ENCODE measurements around the gene PRKCA.

The PRKCA gene

DNA sequence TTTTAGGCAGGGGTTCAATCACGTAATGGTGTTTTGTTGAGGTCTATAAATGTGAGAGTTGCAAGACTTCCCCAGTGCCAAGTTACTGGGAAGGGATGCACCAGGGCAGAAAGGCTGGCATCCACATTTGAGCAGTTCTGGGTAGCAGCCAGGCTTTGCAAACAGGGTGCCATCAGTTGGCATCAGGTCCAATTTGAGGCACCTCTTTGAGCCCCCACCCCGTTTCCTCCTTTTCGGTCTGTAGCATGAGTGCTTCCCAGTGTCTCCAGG lies 389.9 kb downstream of the PRKCA start:
- Histone ChIP-seq H4K20me1 (ENCODE audit: insufficient read depth, low read length) (no peaks in the 10 kb centered on the region), H3K27me3 (ENCODE audit: low read depth, low read length) (no peaks in the 10 kb centered on the region), H3K27ac (ENCODE audit: low read length) (no peak overlapping the region), H3K9me3 (ENCODE audit: insufficient read depth, low read length) (no peaks in the 10 kb centered on the region; the same call in 1 of the 2 replicates), H3K79me2 (ENCODE audit: low read length) (no peaks in the 10 kb centered on the region), H3K4me2 (ENCODE audit: low read length) (no peak overlapping the region), H3K4me3 (ENCODE audit: low read length) (no peak overlapping the region), H3K36me3 (replicated peaks; ENCODE audit: low read depth, low read length) (no peaks in the 10 kb centered on the region), H2AFZ (ENCODE audit: low read depth, low read length) (no peak overlapping the region), H3K4me1 (ENCODE audit: low read length) (peaks cover 8% of the 10 kb centered on the region), H3K9ac (ENCODE audit: low read length) (no peak overlapping the region)
- TF ChIP-seq, protein P1, sequence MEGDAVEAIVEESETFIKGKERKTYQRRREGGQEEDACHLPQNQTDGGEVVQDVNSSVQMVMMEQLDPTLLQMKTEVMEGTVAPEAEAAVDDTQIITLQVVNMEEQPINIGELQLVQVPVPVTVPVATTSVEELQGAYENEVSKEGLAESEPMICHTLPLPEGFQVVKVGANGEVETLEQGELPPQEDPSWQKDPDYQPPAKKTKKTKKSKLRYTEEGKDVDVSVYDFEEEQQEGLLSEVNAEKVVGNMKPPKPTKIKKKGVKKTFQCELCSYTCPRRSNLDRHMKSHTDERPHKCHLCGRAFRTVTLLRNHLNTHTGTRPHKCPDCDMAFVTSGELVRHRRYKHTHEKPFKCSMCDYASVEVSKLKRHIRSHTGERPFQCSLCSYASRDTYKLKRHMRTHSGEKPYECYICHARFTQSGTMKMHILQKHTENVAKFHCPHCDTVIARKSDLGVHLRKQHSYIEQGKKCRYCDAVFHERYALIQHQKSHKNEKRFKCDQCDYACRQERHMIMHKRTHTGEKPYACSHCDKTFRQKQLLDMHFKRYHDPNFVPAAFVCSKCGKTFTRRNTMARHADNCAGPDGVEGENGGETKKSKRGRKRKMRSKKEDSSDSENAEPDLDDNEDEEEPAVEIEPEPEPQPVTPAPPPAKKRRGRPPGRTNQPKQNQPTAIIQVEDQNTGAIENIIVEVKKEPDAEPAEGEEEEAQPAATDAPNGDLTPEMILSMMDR (IDR thresholded peaks at IDR 0.05; ENCODE audit: low read depth, low read length): no peak
- TF ChIP-seq EZH2phosphoT487 (IDR thresholded peaks at IDR 0.05; ENCODE audit: low read depth): no peak

DNA sequence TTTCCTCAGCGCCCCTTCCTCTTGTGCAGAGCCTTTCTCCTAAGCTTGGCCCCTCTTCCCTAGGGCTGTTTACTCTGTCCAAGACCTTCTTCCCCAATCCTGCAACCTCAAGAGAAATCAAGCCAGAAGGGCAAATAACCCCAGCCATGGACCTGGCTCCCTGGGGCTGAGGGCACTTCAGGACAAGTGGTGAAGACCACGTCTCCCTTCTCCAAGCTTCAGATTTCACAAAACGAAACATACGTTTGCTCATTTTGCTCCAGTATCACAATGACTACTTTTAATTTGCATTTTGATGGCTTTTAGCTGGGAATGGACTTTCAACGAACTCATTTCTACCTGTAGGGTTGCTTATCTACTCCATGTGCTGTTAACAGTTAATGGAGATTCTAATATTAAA lies 392.7 kb downstream of the PRKCA start:
- H3K4me3 ChIP-seq (ENCODE audit: low read length): no peak overlapping the region
- H4K20me1 ChIP-seq (ENCODE audit: insufficient read depth, low read length): no peaks in the 10 kb centered on the region
- no peaks in the 10 kb centered on the region; the same call in none of the 2 replicates for H3K9me3 ChIP-seq (ENCODE audit: insufficient read depth, low read length)
- peaks cover 8% of the 10 kb centered on the region for H3K4me1 ChIP-seq (ENCODE audit: low read length)
- H3K36me3 ChIP-seq (replicated peaks; ENCODE audit: low read depth, low read length): no peaks in the 10 kb centered on the region
- no peaks in the 10 kb centered on the region for H3K27me3 ChIP-seq (ENCODE audit: low read depth, low read length)
- H3K79me2 ChIP-seq (ENCODE audit: low read length): no peaks in the 10 kb centered on the region
- TF ChIP-seq, protein P1 (IDR thresholded peaks at IDR 0.05; ENCODE audit: low read depth, low read length): no peak
- TF ChIP-seq EZH2phosphoT487 (IDR thresholded peaks at IDR 0.05; ENCODE audit: low read depth): no peak
- H3K27ac ChIP-seq (ENCODE audit: low read length): no peak overlapping the region
- H3K4me2 ChIP-seq (ENCODE audit: low read length): peak overlapping the region; percentile 34
- no peak overlapping the region for H3K9ac ChIP-seq (ENCODE audit: low read length)
- no peak overlapping the region for H2AFZ ChIP-seq (ENCODE audit: low read depth, low read length)

DNA sequence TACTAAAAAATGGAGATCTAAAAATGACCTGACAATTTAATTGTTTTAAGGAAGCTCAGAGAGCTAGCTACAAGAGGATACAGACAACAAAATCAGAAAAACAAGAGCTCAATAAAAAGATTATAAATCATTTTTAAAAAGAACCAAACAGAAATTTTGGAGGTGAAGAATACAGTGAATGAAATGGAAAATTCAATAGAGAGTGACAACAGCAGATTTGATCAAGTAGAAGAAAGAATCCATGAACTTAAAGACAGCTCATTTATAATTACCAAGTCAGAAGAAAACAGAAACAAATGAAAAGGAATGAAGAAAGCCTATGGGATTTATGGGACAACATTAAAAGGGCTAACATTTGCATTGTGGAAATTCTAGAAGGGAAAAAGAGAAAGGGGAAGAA lies 395.9 kb downstream of the PRKCA start:
- H4K20me1 ChIP-seq (ENCODE audit: insufficient read depth, low read length): no peaks in the 10 kb centered on the region
- no peak overlapping the region for H3K4me2 ChIP-seq (ENCODE audit: low read length)
- H3K9me3 ChIP-seq (ENCODE audit: insufficient read depth, low read length): no peaks in the 10 kb centered on the region; the same call in none of the 2 replicates
- TF ChIP-seq EZH2phosphoT487 (IDR thresholded peaks at IDR 0.05; ENCODE audit: low read depth): no peak
- no peak overlapping the region for H3K9ac ChIP-seq (ENCODE audit: low read length)
- peaks cover 8% of the 10 kb centered on the region for H3K4me1 ChIP-seq (ENCODE audit: low read length)
- no peaks in the 10 kb centered on the region for H3K79me2 ChIP-seq (ENCODE audit: low read length)
- H3K36me3 ChIP-seq (replicated peaks; ENCODE audit: low read depth, low read length): no peaks in the 10 kb centered on the region
- no peak overlapping the region for H3K27ac ChIP-seq (ENCODE audit: low read length)
- no peak overlapping the region for H2AFZ ChIP-seq (ENCODE audit: low read depth, low read length)
- no peak overlapping the region for H3K4me3 ChIP-seq (ENCODE audit: low read length)
- H3K27me3 ChIP-seq (ENCODE audit: low read depth, low read length): no peaks in the 10 kb centered on the region

DNA sequence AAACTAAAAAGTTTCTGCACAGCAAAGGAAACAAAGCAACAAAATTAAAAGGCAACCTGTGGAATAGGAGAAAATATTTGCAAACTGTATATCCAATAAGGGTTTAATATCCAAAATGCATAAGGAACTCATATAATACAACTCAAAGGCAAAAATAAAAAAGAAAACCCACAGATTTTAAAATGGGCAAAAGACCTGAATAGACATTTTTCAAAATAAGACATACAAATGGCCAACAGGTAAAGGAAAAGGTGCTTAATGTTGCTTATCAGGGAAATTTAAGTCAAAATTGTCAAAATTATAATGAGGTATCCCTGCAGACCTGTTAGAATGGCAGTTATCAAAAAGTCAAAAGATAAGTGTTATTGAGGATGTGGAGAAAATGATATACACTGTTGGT lies 399.0 kb downstream of the PRKCA start:
- H2AFZ ChIP-seq (ENCODE audit: low read depth, low read length): no peak overlapping the region
- H3K9me3 ChIP-seq (ENCODE audit: insufficient read depth, low read length): no peaks in the 10 kb centered on the region; the same call in none of the 2 replicates
- TF ChIP-seq, protein P1 (IDR thresholded peaks at IDR 0.05; ENCODE audit: low read depth, low read length): no peak
- no peak for TF ChIP-seq EZH2phosphoT487 (IDR thresholded peaks at IDR 0.05; ENCODE audit: low read depth)
- no peak overlapping the region for H3K27ac ChIP-seq (ENCODE audit: low read length)
- H3K36me3 ChIP-seq (replicated peaks; ENCODE audit: low read depth, low read length): no peaks in the 10 kb centered on the region
- H3K9ac ChIP-seq (ENCODE audit: low read length): no peak overlapping the region
- H4K20me1 ChIP-seq (ENCODE audit: insufficient read depth, low read length): no peaks in the 10 kb centered on the region
- no peaks in the 10 kb centered on the region for H3K79me2 ChIP-seq (ENCODE audit: low read length)
- H3K4me3 ChIP-seq (ENCODE audit: low read length): no peak overlapping the region
- H3K27me3 ChIP-seq (ENCODE audit: low read depth, low read length): no peaks in the 10 kb centered on the region
- no peak overlapping the region for H3K4me2 ChIP-seq (ENCODE audit: low read length)
- peaks cover 15% of the 10 kb centered on the region for H3K4me1 ChIP-seq (ENCODE audit: low read length)
